Activated CD4-positive, alpha-beta T cell treated with anti-CD3 and anti-CD28 coated beads, Interleukin-2, amount 50 U/mL, for 24 hours (primary cell): Measurements from ENCODE around the gene ZNF578.
"Not testable (repeated sequence)": the region's sequence is repeated elsewhere in the genome, so short reads cannot be mapped to it uniquely, and the experiment has no call there.

ENCODE experiments used
- DNase-seq, 2 donors: peaks; one replicate each; pipeline ENCODE4 v3.0.0-alpha.2; 2020; ENCODE audit warnings: low read depth in 1 of 2, low spot score in 1 of 2

Gene ZNF578

DNA sequence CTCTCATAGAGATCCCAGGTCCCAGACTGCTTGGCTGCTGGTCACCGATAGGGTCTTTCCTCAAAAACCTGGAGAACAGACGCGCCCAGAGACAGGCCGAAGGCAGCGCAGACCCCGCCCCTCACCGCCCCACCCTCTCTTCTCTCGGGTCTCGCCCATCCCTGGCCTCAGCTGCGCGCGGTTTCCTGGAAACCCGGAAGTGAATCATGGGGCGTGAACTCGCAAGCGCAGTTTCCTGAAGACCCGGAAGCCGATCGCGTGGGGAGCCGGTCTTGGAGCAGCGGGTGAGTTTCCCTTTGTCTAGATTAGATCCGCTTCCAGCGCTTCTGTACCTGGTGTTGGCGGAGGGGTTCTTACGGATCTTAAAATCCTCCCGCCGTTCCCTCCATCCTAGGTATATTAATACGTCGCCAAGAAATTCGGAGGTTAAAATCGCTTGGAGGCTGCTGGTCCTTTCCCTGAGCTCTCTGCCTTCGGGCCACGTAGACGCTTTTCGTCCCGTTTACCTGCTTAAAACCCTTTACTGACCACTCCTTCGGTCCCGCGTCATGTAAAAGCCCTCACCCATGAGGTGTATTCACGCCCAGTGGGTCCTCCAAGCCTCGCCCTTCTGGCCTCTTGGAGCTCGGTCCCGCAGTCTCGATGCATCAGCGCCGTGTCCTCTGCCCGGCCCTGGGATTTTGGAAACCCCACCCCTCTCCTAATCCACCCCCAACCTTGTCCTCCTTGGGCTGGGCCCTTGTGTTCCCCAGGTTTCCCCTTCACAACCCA is at the start of gene ZNF578:
Gene ZNF578 (plus strand): TSS at position 230 of the 771 bp plus-strand sequence. CDS start 48,293 bp downstream, outside the sequence.
- peak; percentile 22 to 55 for DNase-seq

- no peak for DNase-seq
Observed at GRCh38 chr19:52410276-52410675, 43.1 kb upstream of the ZNF578 start.

DNA sequence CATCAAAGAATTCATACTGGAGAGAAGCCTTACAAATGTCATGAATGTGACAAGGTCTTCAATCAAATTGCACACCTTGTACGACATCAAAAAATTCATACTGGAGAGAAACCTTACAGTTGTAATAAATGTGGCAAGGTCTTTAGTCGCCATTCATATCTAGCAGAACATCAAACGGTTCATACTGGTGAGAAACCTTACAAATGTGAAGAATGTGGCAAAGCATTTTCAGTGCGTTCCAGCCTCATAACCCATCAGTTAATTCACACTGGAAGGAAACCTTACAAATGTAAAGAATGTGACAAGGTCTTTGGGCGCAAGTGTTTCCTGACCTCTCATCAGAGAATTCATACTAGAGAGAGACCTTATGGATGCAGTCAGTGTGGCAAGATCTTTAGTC is 37.6 kb upstream of the ZNF578 start:
- no peak for DNase-seq

- no peak for DNase-seq
Observed at GRCh38 chr19:52428937-52429336, 24.4 kb upstream of the ZNF578 start, which contains the start of gene ZNF534. ZNF534 (plus strand) TSS chr19:52429148; CDS start chr19:52431475, 2,327 bp downstream.

GRCh38 chr19:52442179-52442578 is 11.2 kb upstream of the ZNF578 start:
- no peak for DNase-seq

DNA sequence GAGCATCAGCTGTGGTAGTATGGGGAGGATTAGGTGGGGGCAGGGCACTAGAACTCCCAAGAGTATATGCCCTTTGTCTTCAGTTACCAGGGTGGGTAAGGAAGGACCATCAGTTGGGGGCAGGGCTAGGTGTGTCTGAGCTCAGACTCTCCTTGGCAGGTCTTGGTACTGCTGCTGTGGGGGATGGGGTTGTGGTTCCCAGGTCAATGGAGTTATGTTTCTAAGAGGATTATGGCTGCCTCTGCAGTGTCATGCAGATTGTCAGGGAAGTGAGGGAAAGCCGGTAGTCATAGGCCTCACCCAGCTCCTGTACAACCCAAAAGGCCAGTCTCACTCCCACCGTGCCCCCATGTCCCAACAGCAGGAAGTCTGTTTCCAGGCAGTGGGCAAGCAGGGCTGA is 8.8 kb upstream of the ZNF578 start:
- no peak for DNase-seq

GRCh38 chr19:52451241-52451640 is 2.1 kb upstream of the ZNF578 start:
- DNase-seq = no peak

- DNase-seq = no peak
Observed at GRCh38 chr19:52464798-52465470, 11.6 kb downstream of the ZNF578 start.

DNA sequence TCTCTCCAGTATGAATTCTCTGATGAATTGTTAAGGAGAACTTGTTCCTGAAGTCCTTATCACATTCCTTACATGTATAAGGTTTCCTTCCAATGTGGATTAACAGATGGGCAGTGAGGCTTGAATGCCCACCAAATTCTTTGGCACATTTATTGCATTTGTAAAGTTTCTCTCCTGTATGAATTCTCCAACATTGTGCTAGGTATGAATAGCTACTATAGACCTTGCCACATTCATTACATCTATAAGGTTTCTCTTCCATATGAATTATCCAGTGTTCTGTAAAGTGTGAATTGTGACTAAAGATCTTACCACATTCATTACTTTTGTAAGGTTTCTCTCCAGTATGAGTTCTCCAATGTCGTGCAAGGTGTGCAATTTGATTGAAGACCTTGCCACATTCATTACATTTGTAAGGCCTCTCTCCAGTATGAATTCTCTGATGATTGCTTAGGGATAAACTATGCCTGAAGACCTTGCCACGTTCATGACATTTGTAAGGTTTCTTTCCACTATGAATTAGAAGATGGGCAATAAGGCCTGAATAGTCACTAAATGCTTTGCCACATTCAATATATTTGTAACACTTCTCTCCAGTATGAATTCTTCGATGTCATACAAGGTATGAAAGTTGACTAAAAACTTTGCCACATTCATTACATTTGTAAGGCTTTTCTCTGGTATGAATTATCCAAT is 20.4 kb downstream of the ZNF578 start:
- no peak for DNase-seq

DNA sequence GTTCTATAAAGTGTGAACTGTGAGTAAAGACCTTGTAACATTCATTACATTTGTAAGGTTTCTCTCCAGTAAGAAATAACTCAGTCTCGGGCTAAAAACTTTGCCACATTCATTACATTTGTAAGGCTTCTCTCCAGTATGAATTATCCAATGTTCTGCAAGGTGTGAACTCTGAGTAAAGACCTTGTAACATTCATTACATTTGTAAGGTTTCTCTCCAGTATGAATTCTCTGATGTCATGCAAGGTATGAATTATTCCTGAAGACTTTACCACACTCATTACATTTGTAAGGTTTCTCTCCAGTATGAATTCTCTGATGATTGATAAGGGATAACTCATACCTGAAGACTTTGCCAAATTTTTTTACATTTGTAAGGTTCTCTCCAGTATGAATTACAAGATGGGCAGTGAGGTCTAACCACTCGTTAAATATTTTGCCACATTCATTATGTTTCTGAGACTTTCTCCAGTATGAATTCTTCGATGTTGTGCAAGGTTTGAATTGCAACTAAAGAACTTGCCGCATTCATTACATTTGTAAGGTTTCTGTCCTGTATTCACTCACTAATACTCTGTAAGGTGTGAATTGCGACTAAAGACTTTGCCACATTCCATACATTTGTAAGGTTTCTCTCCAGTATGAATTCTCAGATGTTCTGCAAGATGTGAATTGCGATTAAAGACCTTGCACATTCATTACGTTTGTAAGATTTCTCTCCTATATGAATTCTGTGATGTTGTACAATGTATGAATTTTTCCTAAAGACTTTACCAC is 21.2 kb downstream of the ZNF578 start:
- DNase-seq = no peak

DNA sequence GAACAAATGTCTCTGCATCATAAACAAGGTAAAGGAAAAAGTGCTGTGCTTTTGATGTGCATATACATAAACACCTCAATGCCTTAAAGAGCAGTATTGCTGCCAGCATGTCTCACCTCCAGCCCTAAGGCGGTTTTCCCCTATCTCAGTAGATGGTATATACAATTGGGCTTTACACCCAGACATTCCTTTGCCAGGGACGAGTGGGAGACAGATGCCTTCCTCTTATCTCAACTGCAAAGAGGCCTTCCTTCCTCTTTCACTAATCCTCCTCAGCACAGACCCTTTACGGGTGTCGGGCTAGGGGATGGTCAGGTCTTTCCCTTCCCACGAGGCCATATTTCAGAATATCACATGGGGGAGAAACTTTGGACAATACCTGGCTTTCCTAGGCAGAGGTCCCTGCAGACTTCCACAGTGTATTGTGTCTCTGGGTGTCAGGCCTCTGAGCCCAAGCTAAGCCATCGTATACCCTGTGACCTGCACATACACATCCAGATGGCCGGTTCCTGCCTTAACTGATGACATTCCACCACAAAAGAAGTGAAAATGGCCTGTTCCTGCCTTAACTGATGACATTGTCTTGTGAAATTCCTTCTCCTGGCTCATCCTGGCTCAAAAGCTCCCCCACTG is 30.9 kb downstream of the ZNF578 start:
- DNase-seq = not testable (repeated sequence)

- not testable (repeated sequence) for DNase-seq
Observed at GRCh38 chr19:52485064-52485463, 31.7 kb downstream of the ZNF578 start.

DNA sequence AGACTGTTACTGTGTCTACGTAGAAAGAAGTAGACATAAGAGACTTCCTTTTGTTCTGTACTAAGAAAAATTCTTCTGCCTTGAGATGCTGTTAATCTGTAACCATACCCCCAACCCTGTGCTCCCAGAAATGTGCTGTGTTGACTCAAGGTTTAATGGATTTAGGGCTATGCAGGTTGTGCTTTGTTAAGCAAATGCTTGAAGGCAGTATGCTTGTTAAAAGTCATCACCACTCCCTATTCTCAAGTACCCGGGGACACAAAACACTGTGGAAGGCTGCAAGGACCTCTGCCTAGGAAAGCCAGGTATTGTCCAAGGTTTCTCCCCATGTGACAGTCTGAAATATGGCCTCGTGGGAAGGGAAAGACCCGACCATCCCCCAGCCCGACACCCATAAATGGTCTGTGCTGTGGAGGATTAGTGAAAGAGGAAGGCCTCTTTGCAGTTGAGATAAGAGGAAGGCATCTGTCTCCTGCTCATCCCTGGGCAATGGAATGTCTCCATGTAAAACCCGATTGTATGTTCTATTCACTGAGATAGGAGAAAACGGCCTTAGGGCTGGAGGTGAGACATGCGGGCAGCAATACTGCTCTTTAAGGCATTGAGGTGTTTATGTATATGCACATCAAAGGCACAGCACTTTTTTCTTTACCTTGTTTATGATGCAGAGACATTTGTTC is 32.3 kb downstream of the ZNF578 start:
- not testable (repeated sequence) for DNase-seq

DNA sequence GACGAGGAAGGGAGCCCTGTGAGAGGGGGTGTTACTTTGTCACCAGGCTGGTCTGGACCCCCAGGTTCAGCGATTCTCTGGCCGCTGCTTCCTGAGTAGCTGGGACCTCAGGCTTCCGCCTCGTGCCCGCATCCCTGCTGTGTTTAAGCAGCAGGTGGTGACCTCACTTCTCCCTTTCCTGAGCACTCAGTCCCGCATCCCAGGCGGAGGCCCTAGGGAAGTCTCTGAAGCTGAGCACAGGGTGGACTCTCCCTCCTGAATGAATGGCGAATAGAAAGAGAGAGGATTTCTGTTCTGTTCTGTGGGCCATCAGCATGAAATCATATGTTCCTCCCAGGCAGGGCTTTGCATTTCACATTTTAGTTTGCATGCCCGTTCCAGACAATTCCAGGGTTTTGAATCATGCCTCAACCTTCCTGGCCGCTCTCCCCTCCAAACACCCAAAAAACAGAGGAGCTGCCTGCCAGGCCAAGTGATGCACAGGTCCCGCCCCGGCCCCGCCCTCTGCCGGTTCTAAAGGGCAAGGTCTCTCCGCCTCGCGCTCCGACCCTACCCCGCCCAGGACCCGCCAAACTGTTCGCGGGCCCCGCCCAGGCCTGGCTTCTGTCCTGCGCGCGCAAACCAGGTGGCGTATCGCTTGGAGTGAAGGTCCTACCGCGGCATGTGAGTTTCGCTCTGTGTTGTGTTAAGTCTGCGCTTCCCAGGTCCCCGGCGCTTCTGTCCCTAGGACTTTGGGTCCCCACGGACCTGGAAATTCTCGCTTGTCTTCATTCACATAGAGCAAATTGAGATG is 39.0 kb downstream of the ZNF578 start:
- DNase-seq = no peak

- DNase-seq = no peak
Observed at GRCh38 chr19:52492994-52493470, 39.7 kb downstream of the ZNF578 start.

GRCh38 chr19:52494518-52494917 is 41.2 kb downstream of the ZNF578 start:
- DNase-seq = no peak

- DNase-seq = no peak
Observed at GRCh38 chr19:52498571-52498970, 45.2 kb downstream of the ZNF578 start.

DNA sequence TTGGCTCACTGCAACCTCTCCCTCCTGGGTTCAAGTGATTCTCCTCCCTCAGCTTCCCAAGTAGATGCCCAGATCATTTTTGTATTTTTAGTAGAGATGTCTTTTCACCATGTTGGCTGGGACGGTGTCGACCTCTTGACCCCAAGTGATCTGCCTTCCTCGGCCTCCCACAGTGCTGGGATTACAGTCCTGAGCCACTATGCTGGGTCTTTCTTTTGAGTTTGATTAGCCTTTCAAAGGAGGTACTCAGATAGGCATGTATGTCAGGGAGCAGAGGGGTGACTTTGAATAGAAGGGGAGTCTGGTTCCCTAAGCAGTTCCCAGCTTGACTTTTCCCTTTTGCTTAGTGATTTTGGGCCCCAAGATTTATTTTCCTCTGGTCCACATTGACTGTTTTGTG is 47.1 kb downstream of the ZNF578 start:
- not testable (repeated sequence) for DNase-seq

GRCh38 chr19:52500991-52501390 is 47.6 kb downstream of the ZNF578 start:
- not testable (repeated sequence) for DNase-seq
